Adrenal gland (tissue), 12 donors: ENCODE measurements around the gene RGS6. TPM values are rescaled to one million over a fixed set of nuclear protein-coding genes. Genes with fewer than 3 reads are reported as not detected.
A peak's percentile ranks its signal among the peaks of the same experiment; 100 is the strongest.

Experiments
- DNase-seq, 7 donors: peaks; one replicate each; pipeline ENCODE4 v3.0.0-alpha.2; 2019 to 2020
- H3K27ac ChIP-seq, 5 donors: fragments of 200-600 bp; sonication (generic) in 4 of 5; 1 replicate in 3 of 5; 2 replicates in 2 of 5; pipeline versions ENCODE4 v1.5.1 to v1.8.0; 2016 to 2020; ENCODE audit warnings: mild to moderate bottlenecking in 1 of 5
- H3K27me3 ChIP-seq: fragments of 200-600 bp; 2 replicates; pipeline ENCODE4 v1.8.0; 2021
- H3K36me3 ChIP-seq, 2 donors: fragments of 200-600 bp; replicated peaks in 1 of 2; 1 replicate in 1 of 2; 2 replicates in 1 of 2; pipeline versions ENCODE4 v1.5.1 to v1.8.0; 2018 to 2022
- H3K4me1 ChIP-seq, 2 donors: fragments of 200-600 bp; replicated peaks in 1 of 2; 1 replicate in 1 of 2; 2 replicates in 1 of 2; pipeline versions ENCODE4 v1.5.1 to v1.8.0; 2018 to 2021
- H3K4me3 ChIP-seq, 4 donors: fragments of 200-600 bp; sonication (generic) in 3 of 4; one replicate each; pipeline ENCODE4 v1.5.1; 2016 to 2018
- H3K9me3 ChIP-seq, 3 donors: fragments of 200-600 bp; sonication (generic) in 1 of 3; replicated peaks in 1 of 3; 1 replicate in 2 of 3; 2 replicates in 1 of 3; pipeline versions ENCODE4 v1.5.1 to v1.8.0; 2016 to 2021
- CTCF ChIP-seq, 6 experiments: fragments of 450-650 bp in 4 of 6; fragments of 200-600 bp in 2 of 6; sonication (generic) in 1 of 6; IDR thresholded peaks; 1 replicate in 5 of 6; 2 replicates in 1 of 6; pipeline versions ENCODE4 v1.5.1 to v1.8.0; 2016 to 2021; ENCODE audit warnings: antibody characterized with exemption in 6 of 6, mild to moderate bottlenecking in 2 of 6, moderate library complexity in 1 of 6
- POLR2A ChIP-seq, 2 donors: fragments of 450-650 bp; IDR thresholded peaks; one replicate each; pipeline ENCODE4 v1.6.1; 2017; ENCODE audit warnings: antibody characterized with exemption in 2 of 2, mild to moderate bottlenecking in 2 of 2, moderate library complexity in 1 of 2
- WGBS, 4 donors: extraction: QIAGEN DNeasy Blood & Tissue Kit in 2 of 4; methylation state at CpG; one replicate each; pipeline versions ENCODE4 v1.1.5 to v1.1.7; 2013 to 2017; 5-methylcytosine and 5-hydroxymethylcytosine counted together
- intact Hi-C, 2 donors: fragments of 100-400 bp; cut with DNase I; formaldehyde crosslinking; loops; one replicate each; pipeline versions ENCODE4 v1.14.1 to v1.15.0; 2022 to 2023
- polyA plus RNA-seq, 3 donors: library from polyadenylated mRNA; stranded (reverse); fragments of 200-250 nt in 2 of 3; fragments of 350-450 nt in 1 of 3; fragmentation: Illumina TruSeq in 1 of 3; extraction: RNeasy Lipid Tissue Mini Kit (QIAGEN cat#74804) in 1 of 3; gene quantifications; one replicate each; pipeline ENCODE4 v1.2.3, GENCODE V29; 2013 to 2014
- total RNA-seq, 9 donors: library from RNA; depleted of rRNA in 4 of 9; stranded (reverse); fragments of >200 nt in 4 of 9; fragments of 120-200 nt in 1 of 9; fragmentation: NEBNext Ultra II Directional in 1 of 9; extraction: Animal tissue kit (Norgen Biotek cat#: 25700) in 1 of 9; gene quantifications; one replicate each; pipeline versions ENCODE4 v1.1.0 to v1.2.4, GENCODE V29; 2013 to 2023
- donor health status: healthy with polysubstance abuse.
- donor health status: Bipolar disorder and iron deficiency.
- donor health status: DM: yes; HTN: yes; CAD: no.
- donor health status: DM: no; HTN: no; CAD: no.
- donor health status: DM: no; HTN: no; CAD: no.
- donor health status: DM: yes; HTN: yes; CAD: no.

RGS6 gene
- total and polyA plus RNA-seq, 12 donors, result 0.06 to 4.3 (median 0.41) TPM; not detected in 1

DNA sequence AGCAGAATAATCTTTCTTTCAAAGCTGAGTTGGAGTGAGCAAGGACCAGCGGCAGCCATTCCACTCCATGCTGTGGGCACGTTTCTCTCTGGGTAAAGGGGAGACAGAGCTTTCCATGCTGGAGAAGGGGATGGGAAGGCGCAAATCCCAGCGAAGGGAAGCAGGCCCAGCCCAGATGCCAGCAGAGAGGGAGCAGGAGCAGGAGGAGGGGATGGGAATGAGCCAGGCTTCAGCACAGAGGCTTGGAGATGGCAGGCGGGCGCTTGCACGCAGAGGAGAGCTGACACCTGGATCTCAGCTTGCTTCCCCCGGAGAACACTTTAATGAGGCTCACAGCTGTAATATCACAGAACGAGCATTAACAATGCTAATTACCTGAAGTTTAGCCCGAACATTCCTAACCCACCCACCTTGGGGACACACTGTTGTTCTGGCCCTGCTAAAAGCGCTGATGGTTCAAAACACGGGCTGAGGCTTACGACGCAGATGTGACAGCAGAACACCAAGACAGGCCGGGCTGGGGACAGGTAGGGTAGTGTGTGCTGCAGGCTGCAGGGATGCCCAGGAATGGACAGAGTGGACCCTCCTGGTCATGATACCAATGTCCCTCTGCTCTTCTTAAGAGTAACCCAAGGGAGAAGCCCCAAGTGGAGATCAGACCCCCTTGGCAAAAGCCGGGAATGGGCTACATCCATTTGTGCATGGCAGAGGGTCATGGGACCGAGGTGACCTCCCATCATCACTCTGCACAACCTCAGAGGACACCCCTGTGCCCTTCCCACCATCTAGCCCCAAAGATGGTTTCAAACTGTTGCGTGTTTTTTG, 673.1 kb downstream of the RGS6 start:
- Histone ChIP-seq H3K27ac (no peak overlapping the region), H3K9me3 (no peaks in the 10 kb centered on the region), H3K36me3 (no peaks in the 10 kb centered on the region), H3K27me3 (no peaks in the 10 kb centered on the region), H3K4me1 (no peaks in the 10 kb centered on the region), H3K4me3 (no peak overlapping the region)
- TF ChIP-seq CTCF (IDR thresholded peaks at IDR 0.05) (no peak), POLR2A (IDR thresholded peaks at IDR 0.05) (no peak)
- peak in 1 of 7 donors; percentile 27 for DNase-seq
- 82 to 91% (median 88%) methylated on average over 17 to 18 of the region's 18 CpGs for WGBS, 4 donors
- intact Hi-C loops, result no loop called here

DNA sequence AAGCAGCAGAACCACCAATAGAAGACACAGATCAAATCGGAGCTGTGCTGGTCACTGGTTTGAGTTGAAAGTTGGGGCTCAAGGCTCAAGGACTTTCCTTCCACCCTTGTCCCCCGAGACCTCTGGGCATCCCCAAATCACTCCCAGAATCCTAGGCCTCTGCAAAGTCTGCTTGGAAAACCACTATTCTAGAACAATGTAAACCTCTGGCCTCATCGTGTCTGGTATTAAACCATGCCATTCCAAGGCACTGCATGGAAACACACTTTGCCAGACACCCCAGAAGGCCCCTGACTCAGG, 673.6 kb downstream of the RGS6 start:
- peak in 1 of 7 donors; percentile 0 for DNase-seq
- no peak for TF ChIP-seq POLR2A (IDR thresholded peaks at IDR 0.05)
- no peak for TF ChIP-seq CTCF (IDR thresholded peaks at IDR 0.05)
- 92 to 100% (median 94%) methylated on average over 1 to 3 of the region's 3 CpGs for WGBS, 4 donors

GRCh38 chr14:72606879-72607278, 674.6 kb downstream of the RGS6 start:
- H3K27me3 ChIP-seq, result no peaks in the 10 kb centered on the region
- H3K4me1 ChIP-seq, result no peaks in the 10 kb centered on the region
- H3K4me3 ChIP-seq, result no peak overlapping the region
- H3K27ac ChIP-seq, result no peak overlapping the region
- intact Hi-C loops, result no loop called here
- no peaks in the 10 kb centered on the region for H3K36me3 ChIP-seq
- WGBS, 4 donors, result 83 to 100% (median 92%) methylated on average over 1 of the region's 1 CpG
- H3K9me3 ChIP-seq, result no peaks in the 10 kb centered on the region
- DNase-seq, result no peak
- no peak for TF ChIP-seq POLR2A (IDR thresholded peaks at IDR 0.05)
- no peak for TF ChIP-seq CTCF (IDR thresholded peaks at IDR 0.05)

More for the DNA sequence above, 673.6 kb downstream of the RGS6 start:
- no peaks in the 10 kb centered on the region for H3K4me1 ChIP-seq
- no peaks in the 10 kb centered on the region for H3K9me3 ChIP-seq
- no peaks in the 10 kb centered on the region for H3K36me3 ChIP-seq
- intact Hi-C loops, result no loop called here
- no peak overlapping the region for H3K4me3 ChIP-seq
- no peak overlapping the region for H3K27ac ChIP-seq
- no peaks in the 10 kb centered on the region for H3K27me3 ChIP-seq

- Histone ChIP-seq H3K4me1 (no peaks in the 10 kb centered on the region), H3K27ac (no peak overlapping the region), H3K9me3 (no peaks in the 10 kb centered on the region), H3K4me3 (no peak overlapping the region), H3K36me3 (no peaks in the 10 kb centered on the region), H3K27me3 (no peaks in the 10 kb centered on the region)
- intact Hi-C loops, result no loop called here
- peak in 1 of 7 donors; percentile 10 for DNase-seq
- TF ChIP-seq POLR2A (IDR thresholded peaks at IDR 0.05), result no peak
- no peak for TF ChIP-seq CTCF (IDR thresholded peaks at IDR 0.05)
- WGBS, 4 donors, result 84 to 88% (median 87%) methylated on average over 7 to 12 of the region's 12 CpGs
These were observed 675.3 kb downstream of the RGS6 start for GRCh38 chr14:72607386-72608130.
